Activated naive CD4-positive, alpha-beta T cell treated with anti-CD3 and anti-CD28 coated beads, Interleukin-2, amount 50 U/mL, for 24 hours (primary cell): ENCODE measurements around the gene LARGE1.

Experiments
- H3K27ac Mint-ChIP-seq: one replicate; pipeline ENCODE4 v1.8.0; 2021; ENCODE audit warnings: mild to moderate bottlenecking, mixed read lengths
- H3K27me3 Mint-ChIP-seq: one replicate; pipeline ENCODE4 v1.8.0; 2021; ENCODE audit warnings: mixed read lengths
- H3K36me3 Mint-ChIP-seq: one replicate; pipeline ENCODE4 v1.8.0; 2021; ENCODE audit warnings: mixed read lengths
- H3K4me1 Mint-ChIP-seq: one replicate; pipeline ENCODE4 v1.8.0; 2021; ENCODE audit warnings: mixed read lengths
- H3K4me3 Mint-ChIP-seq: one replicate; pipeline ENCODE4 v1.8.0; 2021; ENCODE audit warnings: mild to moderate bottlenecking, mixed read lengths
- H3K9me3 Mint-ChIP-seq: one replicate; pipeline ENCODE4 v1.8.0; 2021; ENCODE audit warnings: mixed read lengths

Gene LARGE1

DNA sequence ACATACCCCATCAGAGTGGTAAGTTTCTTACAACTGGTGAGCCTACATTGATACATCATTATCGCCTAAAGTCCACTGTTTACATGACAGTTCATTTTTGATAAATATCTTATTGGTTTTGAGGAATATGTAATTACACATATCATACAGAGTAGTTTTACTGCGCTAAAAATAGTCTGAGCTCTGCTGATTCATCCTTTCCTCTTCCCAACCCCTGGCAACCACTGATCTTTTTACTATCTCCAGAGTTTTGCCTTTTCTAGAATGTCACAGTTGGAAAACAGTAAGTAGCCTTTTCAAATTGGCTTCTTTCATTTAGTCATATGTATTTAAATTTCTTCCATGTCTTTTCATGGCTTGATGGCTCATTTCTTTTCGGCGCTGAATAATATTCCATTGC lies 112.8 kb downstream of the LARGE1 start:
- peaks cover 2% of the 10 kb centered on the region for H3K36me3 Mint-ChIP-seq
- no peak overlapping the region for H3K27ac Mint-ChIP-seq
- H3K4me1 Mint-ChIP-seq, result no peaks in the 10 kb centered on the region
- H3K27me3 Mint-ChIP-seq, result no peaks in the 10 kb centered on the region
- H3K4me3 Mint-ChIP-seq, result no peak overlapping the region
- peaks cover 6% of the 10 kb centered on the region for H3K9me3 Mint-ChIP-seq

DNA sequence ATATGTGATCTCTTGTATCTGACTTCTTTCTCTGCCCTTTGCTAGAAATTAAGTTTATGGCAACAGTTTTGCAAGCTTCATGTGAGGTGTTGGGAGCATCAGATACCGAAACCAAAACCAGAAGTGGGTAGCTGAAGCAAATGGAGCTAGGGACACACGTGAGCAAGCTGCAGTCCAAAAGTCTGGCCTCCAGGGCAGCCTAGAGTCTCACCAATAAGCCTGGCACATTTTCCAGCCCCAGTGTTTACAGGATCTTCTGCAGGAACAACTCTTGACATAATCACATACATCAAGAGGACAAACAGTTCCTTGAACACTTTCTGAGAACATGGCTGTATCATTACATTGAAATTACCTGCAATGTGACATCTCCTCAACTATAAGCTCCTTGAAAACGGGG lies 114.1 kb downstream of the LARGE1 start:
- Mint-ChIP-seq H3K4me3 (no peak overlapping the region), H3K27ac (no peak overlapping the region), H3K9me3 (peaks cover 6% of the 10 kb centered on the region), H3K36me3 (peaks cover 2% of the 10 kb centered on the region), H3K4me1 (no peaks in the 10 kb centered on the region), H3K27me3 (no peaks in the 10 kb centered on the region)

DNA sequence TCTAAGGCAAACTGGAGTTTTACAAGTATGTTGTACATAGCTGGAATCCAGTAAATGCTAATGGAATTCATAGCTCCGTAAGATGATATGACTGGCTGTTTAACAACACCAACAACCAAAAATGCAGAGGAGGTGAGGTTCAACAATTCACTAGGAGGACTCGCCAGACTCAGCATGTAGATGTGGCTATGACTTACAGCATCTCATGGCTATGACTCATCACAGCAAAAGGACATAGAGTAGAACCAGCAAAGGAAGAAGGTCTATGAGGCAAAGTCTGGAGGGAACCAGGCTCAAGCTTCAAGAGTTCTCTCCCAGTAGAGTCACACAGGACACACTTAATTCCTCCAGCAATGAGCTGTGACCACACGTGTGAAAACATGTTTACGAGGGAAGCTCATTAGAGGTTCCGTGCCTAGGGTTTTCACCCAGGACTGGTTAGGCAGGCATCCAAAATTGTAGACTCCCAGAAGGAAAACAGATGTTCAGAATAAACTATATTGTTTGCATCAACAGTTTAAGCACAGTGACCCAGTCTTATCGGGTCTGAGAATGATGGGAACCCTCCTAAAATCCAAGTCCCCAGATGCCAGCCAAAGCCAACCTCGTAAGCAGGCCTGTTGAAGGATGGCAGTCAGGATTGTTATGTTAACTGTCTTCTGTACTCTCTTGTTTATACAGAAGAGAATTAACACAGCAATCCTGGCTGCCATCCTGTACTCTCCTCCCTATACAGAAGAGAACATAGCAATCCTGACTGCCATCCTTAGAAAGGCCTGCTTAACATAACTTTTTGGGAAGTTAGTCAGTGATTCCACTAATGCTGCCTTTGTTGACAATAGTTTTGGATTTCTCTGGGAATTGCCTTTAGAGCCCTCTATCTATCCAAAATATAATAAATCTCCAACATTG lies 116.6 kb downstream of the LARGE1 start:
- Mint-ChIP-seq H3K9me3 (peaks cover 6% of the 10 kb centered on the region), H3K4me3 (no peak overlapping the region), H3K27ac (no peak overlapping the region), H3K36me3 (no peaks in the 10 kb centered on the region), H3K27me3 (no peaks in the 10 kb centered on the region), H3K4me1 (no peaks in the 10 kb centered on the region)

DNA sequence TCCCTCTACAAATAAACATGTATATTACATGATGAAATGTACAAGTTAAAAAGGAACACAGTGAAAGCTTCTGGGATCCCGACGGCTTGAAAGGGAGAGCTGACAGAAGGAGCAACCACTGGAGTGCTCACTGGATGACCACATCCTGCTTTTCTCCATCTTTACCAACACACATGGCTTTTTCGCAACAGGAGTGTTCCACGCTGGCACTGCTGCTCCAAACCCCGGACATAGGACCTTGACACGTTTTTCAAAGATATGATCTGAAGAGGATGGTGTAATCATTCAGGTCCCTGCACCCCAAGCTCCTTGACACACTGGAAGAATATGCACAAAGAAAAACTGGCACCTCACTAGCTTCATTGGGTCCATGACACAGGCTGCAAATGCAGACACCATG lies 121.9 kb downstream of the LARGE1 start:
- H3K27me3 Mint-ChIP-seq, result no peaks in the 10 kb centered on the region
- H3K9me3 Mint-ChIP-seq, result peaks cover 6% of the 10 kb centered on the region
- peaks cover 2% of the 10 kb centered on the region for H3K36me3 Mint-ChIP-seq
- H3K4me3 Mint-ChIP-seq, result no peak overlapping the region
- H3K27ac Mint-ChIP-seq, result no peak overlapping the region
- H3K4me1 Mint-ChIP-seq, result no peaks in the 10 kb centered on the region

DNA sequence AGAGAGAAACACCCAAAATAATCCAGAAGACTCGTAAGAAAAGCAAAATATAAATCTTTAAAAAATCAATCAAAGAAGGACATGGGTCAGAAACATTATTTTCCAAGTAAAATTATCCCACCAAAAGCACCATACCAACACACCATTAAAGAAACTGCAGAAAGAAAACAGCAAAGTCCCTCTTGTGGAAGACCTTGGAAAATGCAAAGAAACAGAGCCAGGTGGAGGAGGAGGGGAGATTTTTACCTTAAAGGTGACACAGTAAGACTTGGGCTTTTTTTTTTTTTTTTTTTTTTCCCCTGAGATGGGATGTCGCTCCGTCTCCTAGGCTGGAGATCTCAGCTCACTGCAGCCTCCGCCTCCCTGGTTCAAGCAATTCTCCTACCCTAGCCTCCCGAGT lies 123.8 kb downstream of the LARGE1 start:
- peaks cover 2% of the 10 kb centered on the region for H3K36me3 Mint-ChIP-seq
- peaks cover 6% of the 10 kb centered on the region for H3K9me3 Mint-ChIP-seq
- H3K4me1 Mint-ChIP-seq, result no peaks in the 10 kb centered on the region
- H3K27ac Mint-ChIP-seq, result no peak overlapping the region
- no peak overlapping the region for H3K4me3 Mint-ChIP-seq
- no peaks in the 10 kb centered on the region for H3K27me3 Mint-ChIP-seq

DNA sequence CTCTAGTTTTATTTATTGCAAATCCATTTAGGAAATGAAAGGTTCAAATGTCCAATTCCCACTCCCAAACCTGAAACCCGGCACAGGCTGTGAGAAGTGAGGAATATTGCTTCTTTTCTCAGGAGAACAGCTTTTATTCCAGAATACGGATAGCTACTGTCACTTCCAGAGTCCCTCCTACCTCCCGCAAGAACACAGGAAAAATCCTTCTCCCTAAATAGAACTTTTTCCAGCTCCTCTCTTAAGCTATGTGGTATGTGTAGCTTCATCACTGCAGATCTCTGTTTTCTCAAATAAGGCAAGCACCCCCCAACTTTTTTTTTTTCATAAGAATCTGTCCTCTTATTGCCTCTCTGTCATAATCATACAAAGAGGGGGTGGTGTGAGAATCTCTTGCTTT lies 126.8 kb downstream of the LARGE1 start:
- Mint-ChIP-seq H3K27me3 (no peaks in the 10 kb centered on the region), H3K27ac (no peak overlapping the region), H3K9me3 (peaks cover 9% of the 10 kb centered on the region)

DNA sequence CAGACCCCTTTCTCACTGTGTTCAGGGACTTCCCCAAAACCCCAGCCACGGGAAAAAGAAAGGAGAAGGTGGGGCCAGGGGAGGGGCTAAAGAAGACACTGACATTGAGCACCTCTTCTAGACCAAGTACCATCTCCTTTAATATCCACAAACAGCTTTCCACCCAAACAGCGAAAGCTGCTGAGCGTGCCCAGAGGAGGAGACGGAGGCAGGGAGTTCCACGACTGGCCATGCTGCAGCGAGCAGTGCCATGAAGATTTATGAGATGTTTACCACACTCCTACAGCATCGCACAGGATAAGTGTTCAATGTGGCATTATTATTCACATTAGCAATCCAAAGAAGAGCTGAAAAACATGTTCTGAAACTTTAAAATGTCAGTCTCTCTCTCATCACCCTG lies 127.4 kb downstream of the LARGE1 start:
- Mint-ChIP-seq H3K27ac (no peak overlapping the region), H3K27me3 (no peaks in the 10 kb centered on the region), H3K4me1 (no peaks in the 10 kb centered on the region), H3K36me3 (peaks cover 5% of the 10 kb centered on the region), H3K4me3 (no peak overlapping the region), H3K9me3 (peaks cover 9% of the 10 kb centered on the region)

More for the DNA sequence above, 126.8 kb downstream of the LARGE1 start:
- no peaks in the 10 kb centered on the region for H3K4me1 Mint-ChIP-seq
- H3K36me3 Mint-ChIP-seq, result peaks cover 2% of the 10 kb centered on the region
- H3K4me3 Mint-ChIP-seq, result no peak overlapping the region

DNA sequence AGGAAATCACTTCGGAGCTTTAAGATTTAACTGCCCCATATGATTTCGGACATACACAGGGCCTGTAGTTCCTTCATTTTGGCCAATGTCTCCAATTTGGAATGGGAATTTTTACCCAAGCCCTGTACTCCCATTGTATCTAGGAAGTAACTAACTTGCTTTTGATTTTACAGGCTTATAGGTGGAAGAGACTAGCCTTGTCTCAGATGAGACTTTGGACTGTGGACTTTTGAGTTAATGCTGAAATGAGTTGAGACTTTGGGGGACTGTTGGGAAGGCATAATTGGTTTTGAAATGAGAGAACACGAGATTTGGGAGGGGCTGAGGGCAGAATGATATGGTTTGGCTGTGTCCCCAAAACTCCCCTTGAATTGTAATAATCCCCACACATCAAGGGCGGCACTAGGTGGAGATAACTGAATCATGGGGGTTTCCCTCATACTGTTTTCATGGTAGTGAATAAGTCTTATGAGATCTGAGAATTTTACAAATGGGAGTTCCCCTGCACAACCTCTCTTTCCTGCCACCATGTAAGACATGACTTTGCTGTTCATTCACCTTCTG lies 130.5 kb downstream of the LARGE1 start:
- no peak overlapping the region for H3K4me3 Mint-ChIP-seq
- no peaks in the 10 kb centered on the region for H3K27me3 Mint-ChIP-seq
- H3K4me1 Mint-ChIP-seq, result no peaks in the 10 kb centered on the region
- H3K9me3 Mint-ChIP-seq, result peaks cover 3% of the 10 kb centered on the region
- no peak overlapping the region for H3K27ac Mint-ChIP-seq
- H3K36me3 Mint-ChIP-seq, result peaks cover 5% of the 10 kb centered on the region

DNA sequence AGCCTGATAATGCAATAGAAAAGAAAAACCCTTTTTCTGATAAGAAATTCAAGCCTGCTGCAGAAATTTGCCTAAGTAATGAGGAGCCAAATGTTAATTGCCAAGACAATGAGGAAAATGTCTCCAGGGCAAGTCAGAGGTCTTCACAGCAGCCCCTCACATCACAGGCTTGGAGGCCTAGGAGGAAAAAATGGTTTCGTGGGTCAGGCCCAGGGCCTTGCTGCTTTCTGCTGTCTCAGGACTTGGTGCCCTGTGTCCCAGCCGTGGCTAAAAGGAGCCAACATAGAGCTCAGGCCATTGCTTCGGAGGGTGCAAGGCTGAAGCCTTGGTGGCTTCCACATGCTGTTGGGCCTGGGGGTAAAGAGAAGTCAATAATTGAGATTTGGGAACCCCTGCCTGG lies 131.3 kb downstream of the LARGE1 start:
- no peaks in the 10 kb centered on the region for H3K27me3 Mint-ChIP-seq
- no peak overlapping the region for H3K27ac Mint-ChIP-seq
- peaks cover 3% of the 10 kb centered on the region for H3K9me3 Mint-ChIP-seq
- no peaks in the 10 kb centered on the region for H3K4me1 Mint-ChIP-seq
- H3K36me3 Mint-ChIP-seq, result peaks cover 5% of the 10 kb centered on the region
- H3K4me3 Mint-ChIP-seq, result no peak overlapping the region

DNA sequence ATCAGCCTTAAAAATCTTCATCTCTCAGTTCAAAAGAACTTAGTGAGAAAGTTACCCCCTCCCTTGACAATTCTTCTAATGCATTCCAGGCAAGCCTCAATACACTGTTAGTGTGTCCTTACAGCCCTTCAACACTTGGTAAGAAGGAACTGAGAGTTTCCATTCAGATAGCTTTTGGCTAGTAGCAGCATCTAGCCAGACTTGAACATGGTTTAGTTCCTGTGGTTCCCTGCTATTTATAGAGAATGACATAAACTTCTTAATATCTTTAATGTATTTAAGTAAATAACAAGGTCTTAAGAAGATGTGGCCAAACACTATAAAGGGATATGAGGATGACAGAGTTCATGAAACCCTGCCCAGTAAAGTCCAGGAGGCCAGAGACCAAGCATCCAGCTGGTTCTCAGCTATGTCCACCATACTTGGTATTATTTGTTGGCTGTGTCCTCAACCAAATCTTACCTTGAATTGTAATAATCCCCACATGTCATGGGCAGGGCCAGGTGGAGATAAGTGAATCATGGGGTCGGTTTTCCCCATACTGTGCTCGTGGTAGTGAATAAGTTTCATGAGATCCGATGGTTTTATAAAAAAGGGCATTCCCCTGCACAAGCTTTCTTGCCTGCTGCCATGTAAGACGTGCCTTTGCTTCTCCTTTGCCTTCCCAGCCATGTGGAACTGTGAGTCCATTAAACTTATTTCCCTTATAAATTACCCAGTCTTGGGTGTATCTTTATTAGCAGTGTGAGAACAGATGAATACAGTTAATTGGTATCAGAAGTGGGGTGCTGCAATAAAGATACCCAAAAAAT lies 132.4 kb downstream of the LARGE1 start:
- no peaks in the 10 kb centered on the region for H3K27me3 Mint-ChIP-seq
- H3K9me3 Mint-ChIP-seq, result peaks cover 3% of the 10 kb centered on the region
- no peaks in the 10 kb centered on the region for H3K4me1 Mint-ChIP-seq
- no peak overlapping the region for H3K27ac Mint-ChIP-seq
- no peak overlapping the region for H3K4me3 Mint-ChIP-seq
- peaks cover 3% of the 10 kb centered on the region for H3K36me3 Mint-ChIP-seq

DNA sequence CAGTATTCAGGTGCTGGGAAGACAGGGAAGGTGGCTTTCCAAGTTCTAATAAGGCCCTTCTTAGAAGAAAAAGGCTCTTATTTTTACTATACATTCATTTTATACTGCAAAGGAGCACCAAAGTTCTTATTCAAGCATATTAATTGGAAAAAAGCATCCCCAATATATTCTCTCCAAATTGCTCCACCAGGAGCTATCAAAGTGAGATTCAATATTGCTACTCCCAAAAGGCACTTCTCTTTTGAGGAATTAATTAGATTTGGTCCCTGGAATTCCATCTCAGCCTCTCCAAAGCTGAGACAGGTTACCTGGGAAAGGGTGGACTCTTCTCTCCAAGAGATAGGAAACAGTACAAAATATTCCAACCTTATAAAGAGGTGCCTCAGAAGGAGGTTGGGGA lies 134.1 kb downstream of the LARGE1 start:
- Mint-ChIP-seq H3K4me3 (no peak overlapping the region), H3K27me3 (no peaks in the 10 kb centered on the region), H3K36me3 (peaks cover 3% of the 10 kb centered on the region), H3K27ac (no peak overlapping the region), H3K4me1 (no peaks in the 10 kb centered on the region), H3K9me3 (peaks cover 3% of the 10 kb centered on the region)

DNA sequence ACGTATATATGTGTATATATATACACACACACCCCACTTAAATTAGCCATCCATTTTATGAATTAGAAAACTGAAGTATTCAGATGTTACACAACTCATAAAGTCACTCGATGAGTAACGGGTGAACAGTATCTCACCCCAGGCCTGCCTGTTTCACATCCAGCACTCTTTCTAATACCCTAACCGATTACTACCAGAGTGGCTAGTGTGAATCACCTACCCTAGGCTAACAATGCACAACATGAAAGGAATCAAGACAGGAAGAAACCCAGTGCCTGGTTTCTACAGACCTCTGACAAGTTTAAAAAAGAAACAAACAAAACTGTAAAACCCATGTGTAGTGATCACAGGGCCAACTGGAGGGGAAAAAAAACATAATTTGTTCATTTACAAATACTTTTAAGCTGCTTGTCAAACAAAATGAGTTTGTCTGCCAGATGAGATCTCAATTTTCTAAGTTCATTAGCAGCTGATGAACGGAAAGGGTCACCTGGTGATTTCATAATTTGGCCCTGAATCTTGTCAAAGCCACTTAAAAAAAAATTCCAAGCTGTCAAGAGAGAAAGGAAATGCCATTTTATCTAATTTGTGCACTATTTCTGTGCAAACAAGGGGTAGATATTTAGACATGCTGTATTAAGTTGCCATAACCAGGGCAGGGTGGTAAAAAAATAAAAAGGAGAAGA lies 134.8 kb downstream of the LARGE1 start:
- Mint-ChIP-seq H3K4me3 (no peak overlapping the region), H3K27me3 (no peaks in the 10 kb centered on the region), H3K9me3 (peaks cover 3% of the 10 kb centered on the region), H3K36me3 (peaks cover 3% of the 10 kb centered on the region), H3K27ac (no peak overlapping the region), H3K4me1 (no peaks in the 10 kb centered on the region)

DNA sequence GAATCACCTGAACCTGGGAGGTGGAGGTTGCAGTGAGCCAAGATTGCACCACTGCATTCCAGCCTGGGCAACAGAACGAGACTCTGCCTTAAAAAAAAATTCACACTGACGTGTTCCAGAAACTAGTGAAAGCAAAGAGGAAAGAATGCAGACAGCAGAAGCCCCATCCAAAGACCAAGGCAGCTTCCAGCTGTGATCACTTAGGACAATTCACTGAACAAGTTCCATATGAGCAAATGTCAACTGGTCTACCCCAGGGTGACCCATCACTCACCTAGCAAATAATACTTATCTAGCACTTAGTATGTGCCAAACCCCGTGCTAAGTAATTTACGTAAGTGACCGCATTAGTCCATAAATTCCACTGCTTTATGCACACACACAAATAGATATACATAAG lies 138.9 kb downstream of the LARGE1 start:
- no peaks in the 10 kb centered on the region for H3K4me1 Mint-ChIP-seq
- H3K9me3 Mint-ChIP-seq, result no peaks in the 10 kb centered on the region
- no peaks in the 10 kb centered on the region for H3K36me3 Mint-ChIP-seq
- peaks cover 1% of the 10 kb centered on the region for H3K27me3 Mint-ChIP-seq
- H3K4me3 Mint-ChIP-seq, result no peak overlapping the region
- H3K27ac Mint-ChIP-seq, result no peak overlapping the region

DNA sequence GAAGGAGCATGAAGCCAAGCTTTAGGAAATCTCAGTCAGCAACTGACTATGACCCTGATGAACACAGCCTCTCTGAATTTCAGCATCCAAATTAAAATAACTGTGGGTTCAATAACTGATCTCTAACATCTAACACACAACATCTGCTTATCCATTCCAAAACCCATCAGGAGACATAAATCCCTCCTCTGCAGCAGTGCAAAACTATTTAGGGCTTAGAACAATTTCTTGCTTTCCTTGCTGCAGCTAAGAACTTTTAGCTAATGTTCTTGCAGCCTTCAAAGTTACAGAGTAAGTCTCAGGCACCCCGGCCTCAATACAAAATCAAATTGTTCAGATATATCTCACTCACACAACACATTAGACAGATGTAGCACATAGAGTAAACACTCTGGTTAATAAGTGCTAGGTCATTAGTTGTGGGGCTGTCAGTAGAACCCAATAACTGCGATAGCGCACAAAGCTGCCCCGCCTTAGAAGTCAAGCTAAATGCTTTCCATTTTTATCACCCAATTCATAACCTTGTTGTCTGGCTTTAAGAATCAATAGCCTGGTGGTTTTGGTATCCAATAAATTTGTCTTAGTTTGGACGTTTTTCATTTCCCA lies 139.6 kb downstream of the LARGE1 start:
- no peaks in the 10 kb centered on the region for H3K9me3 Mint-ChIP-seq
- peaks cover 1% of the 10 kb centered on the region for H3K27me3 Mint-ChIP-seq
- H3K4me1 Mint-ChIP-seq, result no peaks in the 10 kb centered on the region
- H3K4me3 Mint-ChIP-seq, result no peak overlapping the region
- H3K36me3 Mint-ChIP-seq, result no peaks in the 10 kb centered on the region
- no peak overlapping the region for H3K27ac Mint-ChIP-seq

DNA sequence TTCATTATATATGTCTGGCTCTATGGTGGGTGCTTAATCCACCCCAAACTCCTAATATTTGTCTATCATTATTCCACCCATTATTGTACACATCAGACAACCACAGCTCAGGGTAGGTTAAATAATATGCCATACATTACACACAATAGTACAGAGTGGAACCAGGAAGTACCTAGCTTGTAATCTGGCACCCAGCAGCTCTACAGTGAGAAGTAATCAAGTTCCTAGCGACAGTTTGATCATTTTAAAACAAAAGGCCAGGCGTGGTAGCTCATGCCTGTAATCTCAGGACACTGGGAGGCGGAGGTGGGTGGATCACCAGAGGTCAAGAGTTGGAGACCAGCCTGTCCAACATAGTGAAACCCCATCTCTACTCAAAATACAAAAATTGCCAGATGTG lies 141.0 kb downstream of the LARGE1 start:
- Mint-ChIP-seq H3K36me3 (no peaks in the 10 kb centered on the region), H3K9me3 (no peaks in the 10 kb centered on the region), H3K27ac (no peak overlapping the region), H3K27me3 (peaks cover 1% of the 10 kb centered on the region), H3K4me1 (no peaks in the 10 kb centered on the region), H3K4me3 (no peak overlapping the region)
